ENCODE results near the gene MCCD1.
A peak's percentile ranks its signal among the peaks of the same experiment; 100 is the strongest.

Gene MCCD1

GRCh38 chr6:31544676-31545075, 15.9 kb downstream of the MCCD1 start:
- DNase-seq: no peak

GRCh38 chr6:31545291-31545690, 16.5 kb downstream of the MCCD1 start:
- DNase-seq: no peak

GRCh38 chr6:31546339-31546957, 17.7 kb downstream of the MCCD1 start, which contains the start of gene ATP6V1G2:
Gene ATP6V1G2, minus strand, starts transcription at chr6:31546608. Its CDS starts 49 bp downstream, at chr6:31546559.
- peak; percentile 57 to 74 (median 58) for DNase-seq

GRCh38 chr6:31546958-31547726, 18.4 kb downstream of the MCCD1 start, which contains the start of gene NFKBIL1:
Gene NFKBIL1, plus strand, starts transcription at chr6:31547608. Its CDS starts 87 bp downstream, at chr6:31547695.
- DNase-seq: peak; percentile 47 to 79 (median 69)

GRCh38 chr6:31547727-31548543, 19.2 kb downstream of the MCCD1 start:
- DNase-seq: no peak

GRCh38 chr6:31548544-31548873, 19.7 kb downstream of the MCCD1 start:
- DNase-seq: no peak

- peak in 2 of 4 experiments; percentile 18 to 43 for DNase-seq
These were observed 22.6 kb downstream of the MCCD1 start for GRCh38 chr6:31551371-31551770.

- no peak for DNase-seq
These were observed 27.5 kb downstream of the MCCD1 start for GRCh38 chr6:31556307-31556706.

- DNase-seq: no peak
These were observed 28.9 kb downstream of the MCCD1 start for GRCh38 chr6:31557443-31558317.

GRCh38 chr6:31558318-31558625, 29.5 kb downstream of the MCCD1 start:
- DNase-seq: no peak

GRCh38 chr6:31558631-31559500, 30.1 kb downstream of the MCCD1 start:
- DNase-seq: peak in 1 of 4 experiments; percentile 24

GRCh38 chr6:31559606-31559957, 30.8 kb downstream of the MCCD1 start:
- no peak for DNase-seq

GRCh38 chr6:31559958-31560696, 31.4 kb downstream of the MCCD1 start:
- DNase-seq: peak in 1 of 4 experiments; percentile 21

GRCh38 chr6:31560697-31561058, 31.9 kb downstream of the MCCD1 start:
- no peak for DNase-seq

GRCh38 chr6:31567531-31568370, 39.0 kb downstream of the MCCD1 start:
- DNase-seq: no peak

GRCh38 chr6:31568537-31568961, 39.8 kb downstream of the MCCD1 start:
- DNase-seq: no peak

- no peak for DNase-seq
These were observed 41.2 kb downstream of the MCCD1 start for GRCh38 chr6:31569861-31570536.

- peak; percentile 35 to 67 (median 51) for DNase-seq
These were observed 43.5 kb downstream of the MCCD1 start, which contains the start of gene LTA for GRCh38 chr6:31572041-31572911. Gene LTA, plus strand, starts transcription at chr6:31572289. Its CDS starts 454 bp downstream, at chr6:31572743.
